Measurements from ENCODE around the gene STARD13. TPM values are rescaled to one million over a fixed set of nuclear protein-coding genes. Genes with fewer than 3 reads are reported as not detected.

Gene STARD13
- total and polyA plus RNA-seq, 7 experiments from 2014 or later, result 0.30 to 1.1 (median 0.73) TPM; not detected in 2

- ChIA-PET POLR2A (no interaction called here), CTCF (no interaction called here)
- Histone ChIP-seq H3K36me3 (ENCODE audit: control insufficient read depth in 2 of 3, insufficient read depth in 3 of 3, low read length in 3 of 3) (no peaks in the 10 kb centered on the region), H3K27ac (ENCODE audit: low read depth, low read length) (no peak overlapping the region), H3K27me3 (ENCODE audit: control insufficient read depth in 2 of 2, insufficient read depth in 2 of 2, low read length in 2 of 2) (no peaks in the 10 kb centered on the region), H3K4me1 (ENCODE audit: control insufficient read depth in 2 of 2, insufficient read depth in 2 of 2, low read length in 2 of 2) (no peaks in the 10 kb centered on the region), H3K4me3 (ENCODE audit: low read length) (no peak overlapping the region), H3K9me3 (ENCODE audit: control insufficient read depth in 2 of 3, low read length in 3 of 3) (no peaks in the 10 kb centered on the region)
- Mint-ChIP-seq H3K9me3 (peaks cover 0 to 13% (median 0%) of the 10 kb centered on the region in 11 donors), H3K4me3 (no peak overlapping the region), H3K4me1 (peaks cover 0 to 12% (median 0%) of the 10 kb centered on the region in 7 donors), H3K27me3 (peaks cover 0 to 29% (median 17%) of the 10 kb centered on the region in 5 donors), H3K36me3 (peaks cover 0 to 16% (median 0%) of the 10 kb centered on the region in 5 donors), H3K27ac (no peak overlapping the region)
- intact Hi-C loops (cut with micrococcal nuclease), result no loop called here
- DNase-seq, result no peak
- no peak for ATAC-seq
These were observed 134.9 kb downstream of the STARD13 start for GRCh38 chr13:33150662-33151061.

- Histone ChIP-seq H3K36me3 (ENCODE audit: control insufficient read depth in 2 of 3, insufficient read depth in 3 of 3, low read length in 3 of 3) (no peaks in the 10 kb centered on the region), H3K4me1 (ENCODE audit: control insufficient read depth in 2 of 2, insufficient read depth in 2 of 2, low read length in 2 of 2) (no peaks in the 10 kb centered on the region), H3K27ac (ENCODE audit: low read depth, low read length) (no peak overlapping the region), H3K27me3 (ENCODE audit: control insufficient read depth in 2 of 2, insufficient read depth in 2 of 2, low read length in 2 of 2) (no peaks in the 10 kb centered on the region), H3K4me3 (ENCODE audit: low read length) (no peak overlapping the region), H3K9me3 (ENCODE audit: control insufficient read depth in 2 of 3, low read length in 3 of 3) (no peaks in the 10 kb centered on the region)
- no peak for DNase-seq
- no peak for ATAC-seq
- Mint-ChIP-seq H3K4me1 (peaks cover 0 to 15% (median 0%) of the 10 kb centered on the region in 7 donors), H3K27me3 (peaks cover 0 to 33% (median 15%) of the 10 kb centered on the region in 5 donors), H3K36me3 (peaks cover 0 to 16% (median 0%) of the 10 kb centered on the region in 5 donors), H3K4me3 (no peak overlapping the region), H3K27ac (no peak overlapping the region), H3K9me3 (peaks cover 0 to 13% (median 0%) of the 10 kb centered on the region in 11 donors)
- POLR2A ChIA-PET, result no interaction called here
- intact Hi-C loops (cut with micrococcal nuclease), result no loop called here
- CTCF ChIA-PET, result no interaction called here
These were observed 135.4 kb downstream of the STARD13 start for GRCh38 chr13:33150126-33150525.

GRCh38 chr13:33147832-33148231, 137.7 kb downstream of the STARD13 start:
- DNase-seq (no peak), ATAC-seq (no peak)
- H3K4me3 Mint-ChIP-seq, result no peak overlapping the region
- Histone ChIP-seq H3K36me3 (ENCODE audit: control insufficient read depth in 2 of 3, insufficient read depth in 3 of 3, low read length in 3 of 3) (no peaks in the 10 kb centered on the region), H3K4me3 (ENCODE audit: low read length) (no peak overlapping the region), H3K27ac (ENCODE audit: low read depth, low read length) (no peak overlapping the region), H3K9me3 (ENCODE audit: control insufficient read depth in 2 of 3, low read length in 3 of 3) (no peaks in the 10 kb centered on the region), H3K27me3 (ENCODE audit: control insufficient read depth in 2 of 2, insufficient read depth in 2 of 2, low read length in 2 of 2) (no peaks in the 10 kb centered on the region), H3K4me1 (ENCODE audit: control insufficient read depth in 2 of 2, insufficient read depth in 2 of 2, low read length in 2 of 2) (no peaks in the 10 kb centered on the region)
- no peak overlapping the region for H3K27ac Mint-ChIP-seq
- CTCF ChIA-PET, result no interaction called here
- peaks cover 0 to 24% (median 0%) of the 10 kb centered on the region in 5 donors for H3K36me3 Mint-ChIP-seq
- peaks cover 0 to 19% (median 4%) of the 10 kb centered on the region in 11 donors for H3K9me3 Mint-ChIP-seq
- peaks cover 0 to 46% (median 17%) of the 10 kb centered on the region in 5 donors for H3K27me3 Mint-ChIP-seq
- POLR2A ChIA-PET, result no interaction called here
- intact Hi-C loops (cut with micrococcal nuclease), result loop anchor here in 1 of 2 donors (1.0 kb wide), 1 partner anchor 40 kb away; no protein-coding TSS in a partner anchor
- H3K4me1 Mint-ChIP-seq, result peaks cover 0 to 17% (median 0%) of the 10 kb centered on the region in 7 donors

GRCh38 chr13:33146843-33147611, 138.5 kb downstream of the STARD13 start:
- POLR2A ChIA-PET, result no interaction called here
- no peak for DNase-seq
- Histone ChIP-seq H3K9me3 (ENCODE audit: control insufficient read depth in 2 of 3, low read length in 3 of 3) (no peaks in the 10 kb centered on the region), H3K27me3 (ENCODE audit: control insufficient read depth in 2 of 2, insufficient read depth in 2 of 2, low read length in 2 of 2) (no peaks in the 10 kb centered on the region), H3K36me3 (ENCODE audit: control insufficient read depth in 2 of 3, insufficient read depth in 3 of 3, low read length in 3 of 3) (no peaks in the 10 kb centered on the region), H3K4me3 (ENCODE audit: low read length) (no peak overlapping the region), H3K27ac (ENCODE audit: low read depth, low read length) (no peak overlapping the region), H3K4me1 (ENCODE audit: control insufficient read depth in 2 of 2, insufficient read depth in 2 of 2, low read length in 2 of 2) (no peaks in the 10 kb centered on the region)
- H3K4me1 Mint-ChIP-seq, result peaks cover 0 to 17% (median 0%) of the 10 kb centered on the region in 7 donors
- peaks cover 0 to 24% (median 0%) of the 10 kb centered on the region in 5 donors for H3K36me3 Mint-ChIP-seq
- peaks cover 0 to 22% (median 4%) of the 10 kb centered on the region in 11 donors for H3K9me3 Mint-ChIP-seq
- intact Hi-C loops (cut with micrococcal nuclease), result loop anchor here in 1 of 2 donors (1.0 kb wide), 1 partner anchor 41 kb away; no protein-coding TSS in a partner anchor
- H3K27me3 Mint-ChIP-seq, result peaks cover 0 to 53% (median 17%) of the 10 kb centered on the region in 5 donors
- H3K27ac Mint-ChIP-seq, result peak overlapping the region in 1 of 9 donors; percentile 74
- CTCF ChIA-PET, result interaction anchor here (1.1 kb wide), 1 partner anchor 10 kb away, joined by 3 read pairs; no protein-coding TSS in a partner anchor
- ATAC-seq, result no peak
- peak overlapping the region in 1 of 10 donors; percentile 41 for H3K4me3 Mint-ChIP-seq

GRCh38 chr13:33145667-33146066, 139.9 kb downstream of the STARD13 start:
- ATAC-seq (no peak), DNase-seq (no peak)
- intact Hi-C loops (cut with micrococcal nuclease), result no loop called here
- no peak overlapping the region for H3K27ac ChIP-seq (ENCODE audit: low read depth, low read length)
- H3K4me3 ChIP-seq (ENCODE audit: low read length), result no peak overlapping the region
- no peaks in the 10 kb centered on the region for H3K9me3 ChIP-seq (ENCODE audit: control insufficient read depth in 2 of 3, low read length in 3 of 3)
- Mint-ChIP-seq H3K36me3 (peaks cover 0 to 21% (median 0%) of the 10 kb centered on the region in 5 donors), H3K4me3 (no peak overlapping the region), H3K4me1 (peaks cover 0 to 17% (median 0%) of the 10 kb centered on the region in 7 donors), H3K27ac (peak overlapping the region in 1 of 9 donors; percentile 64), H3K27me3 (peaks cover 0 to 39% (median 9%) of the 10 kb centered on the region in 5 donors), H3K9me3 (peaks cover 0 to 22% (median 4%) of the 10 kb centered on the region in 11 donors)
- H3K36me3 ChIP-seq (ENCODE audit: control insufficient read depth in 2 of 3, insufficient read depth in 3 of 3, low read length in 3 of 3), result no peaks in the 10 kb centered on the region
- no peaks in the 10 kb centered on the region for H3K27me3 ChIP-seq (ENCODE audit: control insufficient read depth in 2 of 2, insufficient read depth in 2 of 2, low read length in 2 of 2)
- CTCF ChIA-PET, result no interaction called here
- POLR2A ChIA-PET, result no interaction called here
- H3K4me1 ChIP-seq (ENCODE audit: control insufficient read depth in 2 of 2, insufficient read depth in 2 of 2, low read length in 2 of 2), result no peaks in the 10 kb centered on the region

GRCh38 chr13:33144358-33144784, 141.2 kb downstream of the STARD13 start:
- H3K27ac Mint-ChIP-seq, result no peak overlapping the region
- peaks cover 0 to 17% (median 0%) of the 10 kb centered on the region in 7 donors for H3K4me1 Mint-ChIP-seq
- no peak for DNase-seq
- intact Hi-C loops (cut with micrococcal nuclease), result no loop called here
- H3K4me3 ChIP-seq (ENCODE audit: low read length), result no peak overlapping the region
- ChIA-PET POLR2A (no interaction called here), CTCF (no interaction called here)
- no peak overlapping the region for H3K4me3 Mint-ChIP-seq
- H3K9me3 ChIP-seq (ENCODE audit: control insufficient read depth in 2 of 3, low read length in 3 of 3), result no peaks in the 10 kb centered on the region
- H3K9me3 Mint-ChIP-seq, result peaks cover 0 to 22% (median 4%) of the 10 kb centered on the region in 11 donors
- H3K36me3 Mint-ChIP-seq, result peaks cover 0 to 21% (median 0%) of the 10 kb centered on the region in 5 donors
- no peak for ATAC-seq
- H3K4me1 ChIP-seq (ENCODE audit: control insufficient read depth in 2 of 2, insufficient read depth in 2 of 2, low read length in 2 of 2), result no peaks in the 10 kb centered on the region
- peaks cover 0 to 38% (median 9%) of the 10 kb centered on the region in 5 donors for H3K27me3 Mint-ChIP-seq
- no peaks in the 10 kb centered on the region for H3K27me3 ChIP-seq (ENCODE audit: control insufficient read depth in 2 of 2, insufficient read depth in 2 of 2, low read length in 2 of 2)
- H3K27ac ChIP-seq (ENCODE audit: low read depth, low read length), result no peak overlapping the region
- H3K36me3 ChIP-seq (ENCODE audit: control insufficient read depth in 2 of 3, insufficient read depth in 3 of 3, low read length in 3 of 3), result no peaks in the 10 kb centered on the region

Measured in naive thymus-derived CD4-positive, alpha-beta T cell (primary cell).